HL-60 (cell line): Measurements from ENCODE around the gene CDC45.

Experiments
- DNase-seq, 2 experiments: peaks; one replicate each; pipeline ENCODE4 v3.0.0-alpha.2; 2010 to 2020; ENCODE audit warnings: low read depth in 1 of 2, low spot score in 1 of 2
- H3K27ac ChIP-seq: fragments of 250-450 bp; sonication (Bioruptor Pico); replicated peaks from 2 replicates; pipeline ENCODE4 v1.5.1; 2020; ENCODE audit warnings: mild to moderate bottlenecking, moderate library complexity
- H3K27me3 ChIP-seq: fragments of 250-450 bp; sonication (Bioruptor Pico); 2 replicates; pipeline ENCODE4 v1.5.1; 2021; ENCODE audit warnings: mild to moderate bottlenecking, moderate library complexity; ENCODE audit not compliant: insufficient read depth, poor library complexity, severe bottlenecking
- H3K4me3 ChIP-seq: replicated peaks from 2 replicates; pipeline ENCODE4 v1.5.1; 2011; ENCODE audit warnings: mild to moderate bottlenecking, control low read depth, low read length; ENCODE audit not compliant: insufficient read depth
- CTCF ChIP-seq: IDR thresholded peaks from one replicate; pipeline ENCODE4 v1.5.1; 2011; ENCODE audit warnings: low read length, control low read depth, inconsistent platforms; ENCODE audit not compliant: insufficient read depth
- GABPA ChIP-seq: IDR thresholded peaks from 2 replicates; pipeline ENCODE4 v1.6.1; 2012; ENCODE audit warnings: low read depth
- POLR2AphosphoS5 ChIP-seq: IDR thresholded peaks from 2 replicates; pipeline ENCODE4 v1.6.1; 2012; ENCODE audit warnings: low read depth
- REST ChIP-seq: IDR thresholded peaks from 2 replicates; pipeline ENCODE4 v1.6.1; 2012; ENCODE audit warnings: low read depth; ENCODE audit not compliant: insufficient replicate concordance
- SPI1 ChIP-seq: IDR thresholded peaks from 2 replicates; pipeline ENCODE4 v1.6.1; 2012; ENCODE audit warnings: low read depth, mild to moderate bottlenecking, borderline replicate concordance

Gene CDC45

GRCh38 chr22:19536564-19536963 lies 56.8 kb downstream of the CDC45 start:
- TF ChIP-seq REST: no peak
- TF ChIP-seq POLR2AphosphoS5: no peak
- no peak for TF ChIP-seq GABPA
- no peak for TF ChIP-seq SPI1
- no peak for TF ChIP-seq CTCF

GRCh38 chr22:19537941-19538488 lies 58.3 kb downstream of the CDC45 start:
- Histone ChIP-seq H3K27me3 (peaks cover 6% of the 10 kb centered on the region), H3K27ac (no peak overlapping the region), H3K4me3 (no peak overlapping the region)
- TF ChIP-seq REST (no peak), SPI1 (no peak), GABPA (no peak), CTCF (no peak), POLR2AphosphoS5 (no peak)
- no peak for DNase-seq

More at GRCh38 chr22:19536564-19536963, 56.8 kb downstream of the CDC45 start:
- H3K4me3 ChIP-seq: no peak overlapping the region
- peaks cover 3% of the 10 kb centered on the region for H3K27me3 ChIP-seq
- no peak overlapping the region for H3K27ac ChIP-seq
- DNase-seq: no peak

- TF ChIP-seq SPI1 (no peak), REST (no peak), CTCF (no peak), POLR2AphosphoS5 (no peak), GABPA (no peak)
- DNase-seq: no peak
- H3K27me3 ChIP-seq: peaks cover 8% of the 10 kb centered on the region
- no peak overlapping the region for H3K27ac ChIP-seq
- no peak overlapping the region for H3K4me3 ChIP-seq
Observed at GRCh38 chr22:19540394-19540793, 60.7 kb downstream of the CDC45 start.
